IMR-90 (cell line): Measurements from ENCODE around the gene GATAD2A. TPM values are rescaled to one million over a fixed set of nuclear protein-coding genes. Genes with fewer than 3 reads are reported as not detected.

Experiments
- ATAC-seq: fragments of 200-7000 bp; cut with Tn5 transposase; 2 replicates; pipeline ENCODE4 v1.9.1; 2020; ENCODE audit warnings: low read depth, mild to moderate bottlenecking, moderate library complexity
- BruUV-seq: library from RNA; stranded (reverse); fragments of 400-500 nt; replicated peaks from 2 replicates; lab custom pipeline; 2021; lab: Mats Ljungman, UMichigan
- CTCF ChIA-PET: fragments of 300-600 bp; formaldehyde crosslinking; extraction: SDS; loops from one replicate; lab custom pipeline; 2021; ENCODE audit warnings: antibody characterized with exemption; lab: Yijun Ruan, JAX
- POLR2A ChIA-PET: fragments of 300-600 bp; sonication (Branson Sonifier 250); formaldehyde crosslinking; loops from one replicate; lab custom pipeline; 2022; ENCODE audit warnings: antibody characterized with exemption; ENCODE audit not compliant: unreplicated experiment; lab: Charles Lee
- DNase-seq: peaks from one replicate; pipeline ENCODE4 v3.0.0; 2013
- H2AFZ ChIP-seq: replicated peaks from 2 replicates; pipeline ENCODE3; 2013; ENCODE audit warnings: low read length, mild to moderate bottlenecking; ENCODE audit not compliant: poor library complexity
- H2AK5ac ChIP-seq: 2 replicates; pipeline ENCODE4 v1.6.1; 2013; ENCODE audit warnings: low read depth, low read length, inconsistent platforms
- H2AK9ac ChIP-seq: replicated peaks from 2 replicates; pipeline ENCODE3; 2013; ENCODE audit warnings: mild to moderate bottlenecking, low read depth, low read length, moderate library complexity; ENCODE audit not compliant: poor library complexity
- H2BK120ac ChIP-seq: 2 replicates; pipeline ENCODE4 v1.6.1; 2013; ENCODE audit warnings: low read depth, low read length, inconsistent platforms
- H2BK15ac ChIP-seq: 3 replicates; pipeline ENCODE4 v1.6.1; 2013; ENCODE audit warnings: low read depth, low read length, inconsistent platforms
- H2BK20ac ChIP-seq: 2 replicates; pipeline ENCODE4 v1.6.1; 2013; ENCODE audit warnings: low read depth, mild to moderate bottlenecking, inconsistent platforms, low read length, moderate library complexity
- H2BK5ac ChIP-seq: 2 replicates; pipeline ENCODE4 v1.6.1; 2013; ENCODE audit warnings: mild to moderate bottlenecking, low read depth, low read length, inconsistent platforms; ENCODE audit not compliant: poor library complexity, severe bottlenecking
- H3K14ac ChIP-seq: replicated peaks from 2 replicates; pipeline ENCODE4 v1.6.1; 2013; ENCODE audit warnings: low read depth, low read length, inconsistent platforms
- H3K18ac ChIP-seq: 2 replicates; pipeline ENCODE4 v1.6.1; 2013; ENCODE audit warnings: low read depth, low read length, control low read depth
- H3K23ac ChIP-seq: 2 replicates; pipeline ENCODE4 v1.6.1; 2013; ENCODE audit warnings: low read depth, low read length, inconsistent platforms
- H3K27ac ChIP-seq: 2 replicates; pipeline ENCODE4 v1.5.1; 2013; ENCODE audit warnings: mild to moderate bottlenecking, control low read depth, low read length; ENCODE audit not compliant: insufficient read depth
- H3K27me3 ChIP-seq: 2 replicates; pipeline ENCODE4 v1.6.1; 2013; ENCODE audit warnings: low read length; ENCODE audit not compliant: control insufficient read depth, insufficient read depth
- H3K36me3 ChIP-seq: 2 replicates; pipeline ENCODE4 v1.6.1; 2013; ENCODE audit warnings: low read length, mixed read lengths; ENCODE audit not compliant: control insufficient read depth, insufficient read depth
- H3K4ac ChIP-seq: 2 replicates; pipeline ENCODE4 v1.6.1; 2013; ENCODE audit warnings: low read depth, low read length, inconsistent platforms
- H3K4me1 ChIP-seq: 2 replicates; pipeline ENCODE4 v1.6.1; 2013; ENCODE audit warnings: low read length, mixed read lengths; ENCODE audit not compliant: control insufficient read depth, insufficient read depth
- H3K4me2 ChIP-seq: 2 replicates; pipeline ENCODE4 v1.6.1; 2013; ENCODE audit warnings: low read depth, mild to moderate bottlenecking, control low read depth, low read length, moderate library complexity
- H3K4me3 ChIP-seq: 2 replicates; pipeline ENCODE4 v1.5.1; 2013; ENCODE audit warnings: low read depth, mild to moderate bottlenecking, control low read depth, low read length, moderate library complexity; ENCODE audit not compliant: insufficient read depth
- H3K56ac ChIP-seq: 2 replicates; pipeline ENCODE4 v1.6.1; 2013; ENCODE audit warnings: low read length, inconsistent platforms; ENCODE audit not compliant: insufficient read depth; ENCODE audit errors: extremely low read depth
- H3K79me1 ChIP-seq, 2 experiments: 2 replicates each; pipeline ENCODE4 v1.6.1; 2013; ENCODE audit warnings: low read length in 2 of 2, inconsistent platforms in 1 of 2, low read depth in 1 of 2
- H3K9ac ChIP-seq: 2 replicates; pipeline ENCODE4 v1.6.1; 2013; ENCODE audit warnings: low read depth, low read length, control low read depth
- H3K9me1 ChIP-seq: 2 replicates; pipeline ENCODE4 v1.6.1; 2013; ENCODE audit warnings: low read length, inconsistent platforms; ENCODE audit not compliant: insufficient read depth
- H3K9me3 ChIP-seq: 2 replicates; pipeline ENCODE4 v1.6.1; 2013; ENCODE audit warnings: low read length; ENCODE audit not compliant: control insufficient read depth, insufficient read depth
- H4K20me1 ChIP-seq: 2 replicates; pipeline ENCODE4 v1.6.1; 2013; ENCODE audit warnings: low read length, inconsistent platforms; ENCODE audit not compliant: insufficient read depth
- H4K5ac ChIP-seq: 2 replicates; pipeline ENCODE4 v1.6.1; 2013; ENCODE audit warnings: mild to moderate bottlenecking, low read depth, low read length, control low read depth
- H4K8ac ChIP-seq, 2 experiments: 2 replicates each; pipeline ENCODE4 v1.6.1; 2013; ENCODE audit warnings: low read depth in 2 of 2, low read length in 2 of 2, control low read depth in 1 of 2, inconsistent platforms in 1 of 2
- H4K91ac ChIP-seq: 2 replicates; pipeline ENCODE4 v1.6.1; 2013; ENCODE audit warnings: low read depth, low read length, inconsistent platforms; ENCODE audit not compliant: insufficient read depth
- FOS ChIP-seq: fragments of 150-350 bp; IDR thresholded peaks from 2 replicates; pipeline ENCODE4 v1.6.1; 2016; ENCODE audit warnings: low read depth, low read length
- RAD21 ChIP-seq: IDR thresholded peaks from 2 replicates; pipeline ENCODE4 v1.6.1; 2012; ENCODE audit warnings: low read length, improper control_type of control experiment
- RFX5 ChIP-seq: IDR thresholded peaks from 2 replicates; pipeline ENCODE4 v1.8.0; 2012; ENCODE audit warnings: low read depth, mild to moderate bottlenecking, low read length, moderate library complexity
- SMC3 ChIP-seq: fragments of 150-350 bp; IDR thresholded peaks from 2 replicates; pipeline ENCODE4 v1.6.1; 2016; ENCODE audit warnings: low read depth, mild to moderate bottlenecking, antibody characterized with exemption, low read length, moderate library complexity
- WGBS, 2 experiments: methylation state at CpG; one replicate each; pipeline versions ENCODE4 v1.1.5 to v1.1.7; 2013; ENCODE audit warnings: missing lambda C conversion rate in 2 of 2; ENCODE audit not compliant: insufficient read length in 1 of 2; ENCODE audit errors: extremely low coverage in 2 of 2; 5-methylcytosine and 5-hydroxymethylcytosine counted together
- dilution Hi-C: fragments of 300-500 bp; cut with HindIII; formaldehyde crosslinking; loops from one replicate; pipeline ENCODE4 v1.14.3; 2018; ENCODE audit warnings: low sequenced_read_pairs; ENCODE audit not compliant: unreplicated experiment
- in situ Hi-C: fragments of 300-500 bp; cut with MboI; formaldehyde crosslinking; loops from 3 replicates; pipeline ENCODE4 v1.14.3; 2019; ENCODE audit warnings: low sequenced_read_pairs, inconsistent platforms, mixed read lengths
- intact Hi-C: fragments of 100-400 bp; cut with micrococcal nuclease; formaldehyde crosslinking; loops from 2 replicates; pipeline ENCODE4 v1.10.0; 2022
- polyA plus RNA-seq, 3 experiments: library from polyadenylated mRNA; depleted of rRNA; stranded (reverse); fragments of >200 nt; gene quantifications; 2 replicates each; pipeline ENCODE4 v1.2.3, GENCODE V29; 2012; ENCODE audit warnings: low replicate concordance in 1 of 3
- total RNA-seq: library from RNA; depleted of rRNA; stranded (reverse); fragments of >200 nt; gene quantifications from 2 replicates; pipeline ENCODE4 v1.2.3, GENCODE V29; 2012
- TF ChIP-seq, protein P1 (sequence below): conservative IDR thresholded peaks from 2 replicates; pipeline ENCODE4 v1.5.1; 2012; ENCODE audit warnings: mild to moderate bottlenecking, low read depth, low read length, improper control_type of control experiment

Gene GATAD2A
- total and polyA plus RNA-seq, 2 of the 4 experiments (the other 2 are of a cell fraction): 23.5 to 33.2 TPM

DNA sequence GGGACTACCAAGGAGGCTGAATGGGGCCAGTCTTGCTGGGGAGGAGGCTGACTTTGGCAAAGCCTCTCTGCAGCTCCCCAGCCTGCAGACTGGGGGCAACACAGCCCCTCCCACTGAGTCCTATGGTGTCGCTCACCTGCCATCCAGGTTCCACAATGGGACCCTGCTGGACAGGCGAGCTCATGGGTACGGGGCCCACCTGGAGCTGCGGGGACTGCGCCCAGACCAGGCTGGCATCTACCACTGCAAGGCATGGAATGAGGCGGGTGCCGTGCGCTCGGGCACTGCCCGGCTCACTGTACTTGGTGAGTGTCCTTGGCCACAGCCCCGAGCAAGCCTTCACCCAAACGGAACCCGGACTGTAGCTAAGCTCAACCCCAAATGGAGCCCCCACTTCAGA lies 137.6 kb downstream of the GATAD2A start:
- Histone ChIP-seq H3K27me3 (peaks cover 28% of the 10 kb centered on the region), H3K36me3 (no peaks in the 10 kb centered on the region), H3K23ac (no peak overlapping the region), H3K4me3 (no peak overlapping the region), H3K27ac (no peak overlapping the region), H2BK5ac (no peak overlapping the region), H4K8ac (no peak overlapping the region), H3K79me1 (no peaks in the 10 kb centered on the region), H3K14ac (no peak overlapping the region), H2AK5ac (no peak overlapping the region), H4K5ac (no peak overlapping the region), H2AK9ac (no peak overlapping the region), H2BK120ac (no peak overlapping the region), H3K4ac (no peak overlapping the region), H3K9ac (no peak overlapping the region), H4K91ac (no peak overlapping the region), H3K9me1 (no peaks in the 10 kb centered on the region), H2AFZ (no peak overlapping the region), H3K4me1 (no peaks in the 10 kb centered on the region; the same call in 1 of the 2 replicates), H2BK20ac (no peak overlapping the region), H3K56ac (no peak overlapping the region), H3K4me2 (no peak overlapping the region), H3K18ac (no peak overlapping the region), H4K20me1 (no peaks in the 10 kb centered on the region), H2BK15ac (no peak overlapping the region), H3K9me3 (no peaks in the 10 kb centered on the region; the same call in 1 of the 2 replicates)
- CTCF ChIA-PET: interaction anchor here (0.5 kb wide), 1 partner anchor 30 kb away, joined by 3 read pairs; no protein-coding TSS in a partner anchor
- POLR2A ChIA-PET: no interaction called here
- DNase-seq (no peak), ATAC-seq (no peak)
- dilution Hi-C loops (no loop called here), intact Hi-C loops (no loop called here), in situ Hi-C loops (loop anchor here (25.0 kb wide), 1 partner anchor 419 kb away; no protein-coding TSS in a partner anchor)
- BruUV-seq: no TSS peak
- TF ChIP-seq RFX5 (no peak), FOS (no peak), SMC3 (no peak), RAD21 (no peak)
- TF ChIP-seq, protein P1, sequence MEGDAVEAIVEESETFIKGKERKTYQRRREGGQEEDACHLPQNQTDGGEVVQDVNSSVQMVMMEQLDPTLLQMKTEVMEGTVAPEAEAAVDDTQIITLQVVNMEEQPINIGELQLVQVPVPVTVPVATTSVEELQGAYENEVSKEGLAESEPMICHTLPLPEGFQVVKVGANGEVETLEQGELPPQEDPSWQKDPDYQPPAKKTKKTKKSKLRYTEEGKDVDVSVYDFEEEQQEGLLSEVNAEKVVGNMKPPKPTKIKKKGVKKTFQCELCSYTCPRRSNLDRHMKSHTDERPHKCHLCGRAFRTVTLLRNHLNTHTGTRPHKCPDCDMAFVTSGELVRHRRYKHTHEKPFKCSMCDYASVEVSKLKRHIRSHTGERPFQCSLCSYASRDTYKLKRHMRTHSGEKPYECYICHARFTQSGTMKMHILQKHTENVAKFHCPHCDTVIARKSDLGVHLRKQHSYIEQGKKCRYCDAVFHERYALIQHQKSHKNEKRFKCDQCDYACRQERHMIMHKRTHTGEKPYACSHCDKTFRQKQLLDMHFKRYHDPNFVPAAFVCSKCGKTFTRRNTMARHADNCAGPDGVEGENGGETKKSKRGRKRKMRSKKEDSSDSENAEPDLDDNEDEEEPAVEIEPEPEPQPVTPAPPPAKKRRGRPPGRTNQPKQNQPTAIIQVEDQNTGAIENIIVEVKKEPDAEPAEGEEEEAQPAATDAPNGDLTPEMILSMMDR: no peak
- 91% methylated on average over 13 of the region's 13 CpGs; no CpG with 5 or more reads in 1 of the 2 experiments for WGBS, 2 experiments
